Prostate gland (tissue), 2 donors: ENCODE results near the gene MSRB2. TPM values are rescaled to one million over a fixed set of nuclear protein-coding genes. Genes with fewer than 3 reads are reported as not detected.

Experiments
- DNase-seq: peaks from one replicate; pipeline ENCODE4 v3.0.0-alpha.2; 2019; ENCODE audit warnings: low spot score
- H3K27ac ChIP-seq, 2 donors: fragments of 200-600 bp; sonication (generic); 2 replicates each; pipeline ENCODE4 v1.5.1; 2017 to 2019
- H3K27me3 ChIP-seq: fragments of 200-600 bp; sonication (generic); replicated peaks from 2 replicates; pipeline ENCODE4 v1.5.1; 2019; ENCODE audit not compliant: insufficient read depth
- H3K36me3 ChIP-seq, 2 donors: fragments of 200-600 bp; sonication (generic); 1 replicate in 1 of 2; 2 replicates in 1 of 2; pipeline versions ENCODE4 v1.5.1 to v1.8.1; 2017 to 2019
- H3K4me1 ChIP-seq: fragments of 200-600 bp; sonication (generic); replicated peaks from 2 replicates; pipeline ENCODE4 v1.5.1; 2019
- H3K4me3 ChIP-seq, 2 donors: fragments of 200-600 bp; sonication (generic); 2 replicates each; pipeline ENCODE4 v1.5.1; 2017 to 2019
- H3K9me3 ChIP-seq: fragments of 200-600 bp; sonication (generic); 2 replicates; pipeline ENCODE4 v1.5.1; 2017
- CTCF ChIP-seq, 4 experiments: fragments of 200-600 bp in 2 of 4; fragments of 450-650 bp in 2 of 4; sonication (generic) in 2 of 4; IDR thresholded peaks; 1 replicate in 3 of 4; 2 replicates in 1 of 4; pipeline ENCODE4 v1.5.1; 2016 to 2019; ENCODE audit warnings: antibody characterized with exemption in 4 of 4, mild to moderate bottlenecking in 2 of 4, moderate library complexity in 2 of 4
- POLR2A ChIP-seq: fragments of 450-650 bp; IDR thresholded peaks from one replicate; pipeline ENCODE4 v1.6.1; 2016; ENCODE audit warnings: antibody characterized with exemption, mild to moderate bottlenecking
- POLR2AphosphoS5 ChIP-seq: sonication (generic); formaldehyde crosslinking; IDR thresholded peaks from one replicate; pipeline ENCODE4 v1.6.1; 2017; ENCODE audit warnings: antibody characterized with exemption
- WGBS: methylation state at CpG from one replicate; pipeline ENCODE4 v1.1.5; 2018; 5-methylcytosine and 5-hydroxymethylcytosine counted together
- intact Hi-C: fragments of 100-400 bp; cut with DNase I; formaldehyde crosslinking; loops from one replicate; pipeline ENCODE4 v1.14.2; 2022
- total RNA-seq, 2 donors: library from RNA; depleted of rRNA; stranded (reverse); fragments of >200 nt; gene quantifications; one replicate each; pipeline ENCODE4 v1.1.0, GENCODE V29; 2016

Gene MSRB2
- total RNA-seq, 2 donors from 2014 or later: 21.2 to 24.5 TPM

- Histone ChIP-seq H3K27me3 (no peaks in the 10 kb centered on the region), H3K27ac (no peak overlapping the region), H3K4me3 (no peak overlapping the region), H3K9me3 (no peaks in the 10 kb centered on the region), H3K4me1 (no peaks in the 10 kb centered on the region), H3K36me3 (no peaks in the 10 kb centered on the region)
- no peak for TF ChIP-seq CTCF (IDR thresholded peaks at IDR 0.05)
- intact Hi-C loops: loop anchor here (10.0 kb wide), 1 partner anchor 545 kb away; no protein-coding TSS in a partner anchor
- DNase-seq: no peak
- 66% methylated on average over 2 of the region's 2 CpGs for WGBS
These were observed 4.4 kb downstream of the MSRB2 start for GRCh38 chr10:23099816-23100215.

- intact Hi-C loops: no loop called here
- no peak overlapping the region for H3K27ac ChIP-seq
These were observed 5.1 kb downstream of the MSRB2 start for GRCh38 chr10:23100331-23101030.

GRCh38 chr10:23106331-23107072, 11.1 kb downstream of the MSRB2 start:
- Histone ChIP-seq H3K4me1 (no peaks in the 10 kb centered on the region), H3K27ac (no peak overlapping the region), H3K36me3 (no peaks in the 10 kb centered on the region), H3K9me3 (no peaks in the 10 kb centered on the region), H3K4me3 (no peak overlapping the region), H3K27me3 (no peaks in the 10 kb centered on the region)
- TF ChIP-seq CTCF (IDR thresholded peaks at IDR 0.05) (no peak), POLR2A (no peak), POLR2AphosphoS5 (no peak)
- 91% methylated on average over 10 of the region's 10 CpGs for WGBS
- DNase-seq: no peak
- intact Hi-C loops: no loop called here

More at GRCh38 chr10:23100331-23101030, 5.1 kb downstream of the MSRB2 start:
- no peak overlapping the region for H3K4me3 ChIP-seq
- no peaks in the 10 kb centered on the region for H3K9me3 ChIP-seq
- WGBS: 63% methylated on average over 6 of the region's 6 CpGs
- no peaks in the 10 kb centered on the region for H3K4me1 ChIP-seq
- H3K36me3 ChIP-seq: no peaks in the 10 kb centered on the region
- TF ChIP-seq CTCF (IDR thresholded peaks at IDR 0.05): no peak
- TF ChIP-seq POLR2AphosphoS5: no peak
- no peak for TF ChIP-seq POLR2A
- no peak for DNase-seq
- H3K27me3 ChIP-seq: no peaks in the 10 kb centered on the region

- H3K27ac ChIP-seq: no peak overlapping the region
- no peaks in the 10 kb centered on the region for H3K36me3 ChIP-seq
- no peaks in the 10 kb centered on the region for H3K27me3 ChIP-seq
- H3K4me3 ChIP-seq: no peak overlapping the region
- no peak for DNase-seq
- H3K9me3 ChIP-seq: no peaks in the 10 kb centered on the region
- H3K4me1 ChIP-seq: no peaks in the 10 kb centered on the region
- intact Hi-C loops: no loop called here
- TF ChIP-seq CTCF (IDR thresholded peaks at IDR 0.05) (no peak), POLR2AphosphoS5 (no peak), POLR2A (no peak)
- 55% methylated on average over 13 of the region's 13 CpGs for WGBS
These were observed 15.5 kb downstream of the MSRB2 start for GRCh38 chr10:23110722-23111516.
